HepG2 (cell line): Measurements from ENCODE around the gene CEP250. TPM values are rescaled to one million over a fixed set of nuclear protein-coding genes. Genes with fewer than 3 reads are reported as not detected.

Experiments used
- ATAC-seq: fragments of 200-7000 bp; cut with Tn5 transposase; 3 replicates; pipeline ENCODE4 v1.9.1; 2020; ENCODE audit warnings: mild to moderate bottlenecking, moderate library complexity
- BruUV-seq: library from RNA; stranded (reverse); fragments of 400-500 nt; replicated peaks from 2 replicates; lab custom pipeline; 2021; lab: Mats Ljungman, UMichigan
- CTCF ChIA-PET: fragments of 300-600 bp; formaldehyde crosslinking; extraction: SDS; loops from one replicate; lab custom pipeline; 2021; ENCODE audit warnings: low total read pairs, inconsistent platforms, low intra/inter-chr PET ratio; lab: Yijun Ruan, JAX
- POLR2A ChIA-PET: fragments of 350-600 bp; sonication (Branson Sonifier 250); formaldehyde crosslinking; loops from one replicate; lab custom pipeline; 2020; ENCODE audit warnings: antibody characterized with exemption, inconsistent platforms; lab: Yijun Ruan, JAX
- DNase-seq: peaks from one replicate; pipeline ENCODE4 v3.0.0-alpha.2; 2015; ENCODE audit warnings: low spot score
- FAIRE-seq: peaks from 3 replicates; lab custom pipeline; 2011; peaks lifted over from hg19 to GRCh38; lab: Jason Lieb, UNC
- H2AFZ ChIP-seq: one replicate; pipeline ENCODE4 v1.6.1; 2011; ENCODE audit warnings: low read length, inconsistent platforms
- H3K27ac ChIP-seq: fragments of 300-600 bp; 3 replicates; pipeline ENCODE4 v1.8.0; 2011; ENCODE audit warnings: mixed run types, mild to moderate bottlenecking, mixed read lengths, low read length, inconsistent platforms; ENCODE audit not compliant: insufficient read depth; ENCODE audit errors: extremely low read length
- H3K27me3 ChIP-seq, 2 experiments: fragments of 200-600 bp in 1 of 2; 2 replicates in 1 of 2; 3 replicates in 1 of 2; pipeline versions ENCODE4 v1.6.0 to v1.8.0; 2011; ENCODE audit warnings: low read length in 2 of 2, mild to moderate bottlenecking in 2 of 2, moderate library complexity in 2 of 2, inconsistent platforms in 1 of 2; ENCODE audit not compliant: insufficient read depth in 2 of 2, control insufficient read depth in 1 of 2
- H3K36me3 ChIP-seq, 2 experiments: fragments of 200-600 bp in 1 of 2; replicated peaks in 1 of 2; 2 replicates in 1 of 2; 3 replicates in 1 of 2; pipeline versions ENCODE4 v1.5.1 to v1.8.0; 2011; ENCODE audit warnings: low read length in 2 of 2, inconsistent platforms in 1 of 2; ENCODE audit not compliant: insufficient read depth in 2 of 2, control insufficient read depth in 1 of 2
- H3K4me1 ChIP-seq: 2 replicates; pipeline ENCODE4 v1.5.1; 2012; ENCODE audit warnings: low read length, inconsistent platforms; ENCODE audit not compliant: insufficient read depth
- H3K4me2 ChIP-seq: 2 replicates; pipeline ENCODE4 v1.6.0; 2011; ENCODE audit warnings: low read depth, low read length, inconsistent platforms
- H3K4me3 ChIP-seq, 3 experiments: fragments of 200-600 bp in 1 of 3; sonication (generic), shearing (Covaris generic) in 1 of 3; replicated peaks in 1 of 3; 2 replicates each; pipeline ENCODE4 v1.5.1; 2011 to 2016; ENCODE audit warnings: low read length in 3 of 3, inconsistent platforms in 2 of 3, low read depth in 2 of 3, mild to moderate bottlenecking in 2 of 3, control low read depth in 1 of 3, mixed read lengths in 1 of 3; ENCODE audit not compliant: insufficient read depth in 1 of 3
- H3K79me2 ChIP-seq: one replicate; pipeline ENCODE4 v1.6.1; 2011; ENCODE audit warnings: low read length, inconsistent platforms; ENCODE audit not compliant: insufficient read depth
- H3K9ac ChIP-seq: 2 replicates; pipeline ENCODE4 v1.6.0; 2011; ENCODE audit warnings: mild to moderate bottlenecking, low read depth, low read length, inconsistent platforms; ENCODE audit not compliant: insufficient read depth
- H3K9me3 ChIP-seq: 2 replicates; pipeline ENCODE4 v1.5.1; 2012; ENCODE audit warnings: mild to moderate bottlenecking, low read length
- H4K20me1 ChIP-seq: 2 replicates; pipeline ENCODE4 v1.6.0; 2011; ENCODE audit warnings: inconsistent platforms, mild to moderate bottlenecking, low read length, moderate library complexity; ENCODE audit not compliant: insufficient read depth
- ATF7 ChIP-seq, 2 experiments: fragments of 450-650 bp in 1 of 2; sonication (generic) in 1 of 2; formaldehyde crosslinking in 1 of 2; IDR thresholded peaks; 2 replicates each; pipeline versions ENCODE4 v1.4.0 to v1.6.1; 2016 to 2020; ENCODE audit warnings: antibody characterized with exemption in 1 of 2, mild to moderate bottlenecking in 1 of 2, missing genetic modification reagents in 1 of 2
- DNMT1 ChIP-seq: sonication (generic); formaldehyde crosslinking; IDR thresholded peaks from 2 replicates; pipeline ENCODE4 v1.5.1; 2020; ENCODE audit warnings: mild to moderate bottlenecking, missing genetic modification reagents
- ESRRA ChIP-seq: sonication (generic); formaldehyde crosslinking; IDR thresholded peaks from 2 replicates; pipeline ENCODE4 v1.5.1; 2020; ENCODE audit warnings: mild to moderate bottlenecking, low read depth, missing genetic modification reagents
- HDAC1 ChIP-seq: sonication (generic); formaldehyde crosslinking; IDR thresholded peaks from 2 replicates; pipeline ENCODE4 v1.5.1; 2020; ENCODE audit warnings: mild to moderate bottlenecking, missing genetic modification reagents
- KDM2A ChIP-seq: sonication (generic); formaldehyde crosslinking; IDR thresholded peaks from 2 replicates; pipeline ENCODE4 v1.4.0; 2020; ENCODE audit warnings: low read depth, missing genetic modification reagents, borderline replicate concordance
- KLF9 ChIP-seq: IDR thresholded peaks from 2 replicates; pipeline ENCODE4 v1.6.1; 2016; ENCODE audit warnings: low read depth
- NFKB2 ChIP-seq: sonication (generic); formaldehyde crosslinking; IDR thresholded peaks from 2 replicates; pipeline ENCODE4 v1.4.0; 2020; ENCODE audit warnings: missing genetic modification reagents, borderline replicate concordance
- NR2F6 ChIP-seq, 2 experiments: IDR thresholded peaks; 2 replicates each; pipeline ENCODE4 v1.6.1; 2016; ENCODE audit warnings: antibody characterized with exemption in 1 of 2, mild to moderate bottlenecking in 1 of 2
- RBAK ChIP-seq: sonication (generic); formaldehyde crosslinking; IDR thresholded peaks from 2 replicates; pipeline ENCODE4 v1.5.1; 2020; ENCODE audit warnings: mild to moderate bottlenecking, missing genetic modification reagents
- REPIN1 ChIP-seq: sonication (generic); formaldehyde crosslinking; IDR thresholded peaks from 2 replicates; pipeline ENCODE4 v1.8.0; 2022; ENCODE audit warnings: missing genetic modification reagents, low read depth, mild to moderate bottlenecking, borderline replicate concordance
- SIX1 ChIP-seq: sonication (generic); formaldehyde crosslinking; IDR thresholded peaks from 2 replicates; pipeline ENCODE4 v1.4.0; 2020; ENCODE audit warnings: missing genetic modification reagents, borderline replicate concordance
- SKI ChIP-seq: fragments of 450-650 bp; IDR thresholded peaks from one replicate; pipeline ENCODE4 v1.6.1; 2018; ENCODE audit warnings: mild to moderate bottlenecking; ENCODE audit not compliant: partially characterized antibody
- ZBTB7B ChIP-seq: sonication (generic); formaldehyde crosslinking; IDR thresholded peaks from 2 replicates; pipeline ENCODE4 v1.4.0; 2020; ENCODE audit warnings: missing genetic modification reagents
- ZFP1 ChIP-seq: IDR thresholded peaks from 2 replicates; pipeline ENCODE4 v1.6.1; 2016
- ZNF10 ChIP-seq: sonication (generic); formaldehyde crosslinking; IDR thresholded peaks from 2 replicates; pipeline ENCODE4 v1.4.0; 2020; ENCODE audit warnings: mild to moderate bottlenecking, low read depth, missing genetic modification reagents, borderline replicate concordance
- ZNF747 ChIP-seq: sonication (generic); formaldehyde crosslinking; IDR thresholded peaks from 2 replicates; pipeline ENCODE4 v1.8.1; 2023; ENCODE audit warnings: missing genetic modification reagents, mild to moderate bottlenecking, borderline replicate concordance
- ZNF768 ChIP-seq: sonication (generic); formaldehyde crosslinking; IDR thresholded peaks from 2 replicates; pipeline ENCODE4 v1.4.0; 2020; ENCODE audit warnings: missing genetic modification reagents
- WGBS: methylation state at CpG from one replicate; pipeline ENCODE4 v1.1.6; 2017; ENCODE audit warnings: low lambda C conversion rate; 5-methylcytosine and 5-hydroxymethylcytosine counted together
- in situ Hi-C: cut with HindIII; loops from 2 replicates; pipeline ENCODE4 v1.10.0; 2017; ENCODE audit warnings: low pct_unique_long_range_greater_than_20kb; ENCODE audit not compliant: extremely low pct_ligation_motif_present
- intact Hi-C: fragments of 100-400 bp; cut with micrococcal nuclease; formaldehyde crosslinking; loops from one replicate; pipeline ENCODE4 v1.10.0; 2022; ENCODE audit not compliant: unreplicated experiment
- polyA plus RNA-seq, 8 experiments: library from polyadenylated mRNA; depleted of rRNA in 3 of 8; stranded (reverse) in 7 of 8; unstranded in 1 of 8; fragments of >200 nt; fragmentation: Illumina TruSeq in 4 of 8; extraction: Trizol in 4 of 8; gene quantifications; 2 replicates each; pipeline versions ENCODE4 v1.2.1 to v1.2.3, GENCODE V29; 2011 to 2016; ENCODE audit warnings: low read depth in 4 of 8, missing spikeins in 1 of 8, mixed read lengths in 1 of 8; ENCODE audit not compliant: insufficient read depth in 1 of 8
- total RNA-seq, 5 experiments: library from RNA; depleted of rRNA; stranded (reverse); fragments of >200 nt; fragmentation: Illumina TruSeq; extraction: Trizol; gene quantifications; 2 replicates each; pipeline ENCODE4 v1.2.3, GENCODE V29; 2016; ENCODE audit warnings: low read depth in 1 of 5
- TF ChIP-seq, protein P1 (sequence below): sonication (generic); formaldehyde crosslinking; IDR thresholded peaks from 2 replicates; pipeline ENCODE4 v1.5.1; 2020; ENCODE audit warnings: missing genetic modification reagents, mild to moderate bottlenecking, borderline replicate concordance
- TF ChIP-seq, protein P2 (sequence below): IDR thresholded peaks from 2 replicates; pipeline ENCODE4 v1.6.1; 2016; ENCODE audit warnings: control low read depth

Gene CEP250
- total and polyA plus RNA-seq, 2 of the 13 experiments (the other 11 are each of a cell fraction or from before 2014, with no cell fraction given) = 28.8 to 55.3 TPM

DNA sequence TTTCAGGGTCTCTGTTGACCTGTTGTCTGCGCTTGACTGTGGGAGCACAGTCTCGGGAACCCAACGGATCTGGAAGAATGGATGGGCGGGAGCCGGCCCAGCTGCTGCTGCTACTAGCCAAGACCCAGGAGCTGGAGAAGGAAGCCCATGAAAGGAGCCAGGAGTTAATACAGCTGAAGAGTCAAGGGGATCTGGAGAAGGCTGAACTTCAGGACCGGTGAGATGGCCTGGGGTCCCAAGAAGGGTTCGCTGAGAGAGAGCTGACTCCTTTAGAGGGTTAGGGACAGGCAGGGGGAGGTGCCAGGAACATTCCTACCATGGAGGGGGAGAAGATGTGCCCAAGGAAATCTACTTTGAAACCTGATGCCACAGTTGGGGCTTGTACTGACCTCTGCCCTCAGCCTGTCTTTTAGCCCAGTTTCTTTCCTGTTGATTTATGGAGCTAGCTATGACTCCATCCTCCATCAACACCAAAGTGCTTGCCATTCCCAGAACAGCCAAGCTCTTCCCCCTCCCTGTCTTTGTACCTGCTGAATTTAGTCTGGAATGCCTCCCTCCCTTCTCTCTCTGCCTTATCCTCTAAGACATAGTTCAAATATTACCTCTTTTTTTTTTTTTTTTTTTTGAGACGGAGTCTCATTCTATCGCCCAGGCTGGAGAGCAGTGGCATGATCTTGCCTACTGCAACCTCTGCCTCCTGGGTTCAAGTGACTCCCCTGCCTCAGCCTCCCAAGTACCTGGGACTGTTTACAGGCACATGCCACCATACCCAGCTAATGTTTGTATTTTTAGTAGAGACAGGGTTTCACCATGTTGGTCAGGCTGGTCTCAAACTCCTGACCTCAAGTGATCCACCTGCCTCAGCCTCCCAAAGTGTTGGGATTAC lies 12.2 kb downstream of the CEP250 start:
- peak; percentile 81 for ATAC-seq
- ChIA-PET CTCF (interaction anchor here (1.0 kb wide), 1 partner anchor 56 kb away, joined by 3 read pairs; no protein-coding TSS in a partner anchor), POLR2A (interaction anchor here (0.6 to 9.1 kb wide), 13 partner anchors 7 to 487 kb away, joined by 3 to 151 read pairs (median 6); partner anchors contain the start of genes CEP250, ERGIC3, NFS1 and RBM39)
- peak; percentile 88 for FAIRE-seq
- Histone ChIP-seq H3K27me3 (no peaks in the 10 kb centered on the region), H3K4me1 (peaks cover 53% of the 10 kb centered on the region), H3K79me2 (no peaks in the 10 kb centered on the region), H3K4me2 (peak overlapping the region; percentile 66), H3K4me3 (peak overlapping the region in 1 of 3 experiments; percentile 35; a peak in 2 of 6 replicates), H4K20me1 (peaks cover 4% of the 10 kb centered on the region; the same call in 1 of the 2 replicates), H3K27ac (peak overlapping the region; percentile 80), H3K36me3 (peaks cover 30 to 71% of the 10 kb centered on the region in 2 experiments), H3K9ac (peak overlapping the region; percentile 45; the same call in 1 of the 2 replicates), H2AFZ (no peak overlapping the region), H3K9me3 (no peaks in the 10 kb centered on the region)
- in situ Hi-C loops (no loop called here), intact Hi-C loops (loop anchor here (5.0 to 10.0 kb wide), 2 partner anchors 75 to 227 kb away; partner anchors contain the start of genes ERGIC3, NFS1 and ROMO1)
- BruUV-seq = no TSS peak
- DNase-seq = peak; percentile 91
- whole genome bisulfite sequencing = 69% methylated on average over 9 of the region's 9 CpGs
- no peak for TF ChIP-seq ZNF10
- TF ChIP-seq ZNF768 (CRISPR knock-in tag) = peak; percentile 28; the same call in 1 of the 2 replicates
- TF ChIP-seq ESRRA (CRISPR knock-in tag) = peak; percentile 52; the same call in 1 of the 2 replicates
- peak; percentile 54 for TF ChIP-seq SKI
- TF ChIP-seq, protein P1, sequence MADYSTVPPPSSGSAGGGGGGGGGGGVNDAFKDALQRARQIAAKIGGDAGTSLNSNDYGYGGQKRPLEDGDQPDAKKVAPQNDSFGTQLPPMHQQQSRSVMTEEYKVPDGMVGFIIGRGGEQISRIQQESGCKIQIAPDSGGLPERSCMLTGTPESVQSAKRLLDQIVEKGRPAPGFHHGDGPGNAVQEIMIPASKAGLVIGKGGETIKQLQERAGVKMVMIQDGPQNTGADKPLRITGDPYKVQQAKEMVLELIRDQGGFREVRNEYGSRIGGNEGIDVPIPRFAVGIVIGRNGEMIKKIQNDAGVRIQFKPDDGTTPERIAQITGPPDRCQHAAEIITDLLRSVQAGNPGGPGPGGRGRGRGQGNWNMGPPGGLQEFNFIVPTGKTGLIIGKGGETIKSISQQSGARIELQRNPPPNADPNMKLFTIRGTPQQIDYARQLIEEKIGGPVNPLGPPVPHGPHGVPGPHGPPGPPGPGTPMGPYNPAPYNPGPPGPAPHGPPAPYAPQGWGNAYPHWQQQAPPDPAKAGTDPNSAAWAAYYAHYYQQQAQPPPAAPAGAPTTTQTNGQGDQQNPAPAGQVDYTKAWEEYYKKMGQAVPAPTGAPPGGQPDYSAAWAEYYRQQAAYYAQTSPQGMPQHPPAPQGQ (CRISPR knock-in tag) = no peak; the same call in 1 of the 2 replicates
- no peak for TF ChIP-seq ZNF747
- TF ChIP-seq SIX1 (CRISPR knock-in tag) = peak; percentile 98
- TF ChIP-seq ATF7 (IDR thresholded peaks at IDR 0.05) = 0 out of 2 replicates have a peak, but pooled peaks have one; percentile 10
- peak; percentile 68; the same call in 1 of the 2 replicates for TF ChIP-seq ATF7 (CRISPR knock-in tag; IDR thresholded peaks at IDR 0.05)
- TF ChIP-seq REPIN1 (CRISPR knock-in tag) = peak; percentile 55; the same call in 1 of the 2 replicates
- no peak for TF ChIP-seq NFKB2 (CRISPR knock-in tag)
- TF ChIP-seq KDM2A (CRISPR knock-in tag) = 0 out of 2 replicates have a peak, but pooled peaks have one; percentile 9
- TF ChIP-seq NR2F6 (IDR thresholded peaks at IDR 0.05) = peak; percentile 98
- TF ChIP-seq NR2F6 (CRISPR knock-in tag; IDR thresholded peaks at IDR 0.05) = peak; percentile 99
- peak; percentile 75; the same call in 1 of the 2 replicates for TF ChIP-seq ZFP1
- peak; percentile 65; the same call in 1 of the 2 replicates for TF ChIP-seq ZBTB7B
- TF ChIP-seq KLF9 (CRISPR knock-in tag) = 0 out of 2 replicates have a peak, but pooled peaks have one; percentile 19
- peak; percentile 76 for TF ChIP-seq HDAC1 (CRISPR knock-in tag)
- peak; percentile 76 for TF ChIP-seq RBAK (CRISPR knock-in tag)
- TF ChIP-seq, protein P2, sequence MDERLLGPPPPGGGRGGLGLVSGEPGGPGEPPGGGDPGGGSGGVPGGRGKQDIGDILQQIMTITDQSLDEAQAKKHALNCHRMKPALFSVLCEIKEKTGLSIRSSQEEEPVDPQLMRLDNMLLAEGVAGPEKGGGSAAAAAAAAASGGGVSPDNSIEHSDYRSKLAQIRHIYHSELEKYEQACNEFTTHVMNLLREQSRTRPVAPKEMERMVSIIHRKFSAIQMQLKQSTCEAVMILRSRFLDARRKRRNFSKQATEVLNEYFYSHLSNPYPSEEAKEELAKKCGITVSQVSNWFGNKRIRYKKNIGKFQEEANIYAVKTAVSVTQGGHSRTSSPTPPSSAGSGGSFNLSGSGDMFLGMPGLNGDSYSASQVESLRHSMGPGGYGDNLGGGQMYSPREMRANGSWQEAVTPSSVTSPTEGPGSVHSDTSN = peak; percentile 68
- no peak for TF ChIP-seq DNMT1 (CRISPR knock-in tag)
